Measurements from ENCODE around the gene ERP44. TPM values are rescaled to one million over a fixed set of nuclear protein-coding genes. Genes with fewer than 3 reads are reported as not detected.
"Not testable (repeated sequence)": the region's sequence is repeated elsewhere in the genome, so short reads cannot be mapped to it uniquely, and the experiment has no call there.

Gene ERP44
- total RNA-seq, 6 experiments from 2014 or later: 16.8 to 21.4 (median 18.5) TPM

DNA sequence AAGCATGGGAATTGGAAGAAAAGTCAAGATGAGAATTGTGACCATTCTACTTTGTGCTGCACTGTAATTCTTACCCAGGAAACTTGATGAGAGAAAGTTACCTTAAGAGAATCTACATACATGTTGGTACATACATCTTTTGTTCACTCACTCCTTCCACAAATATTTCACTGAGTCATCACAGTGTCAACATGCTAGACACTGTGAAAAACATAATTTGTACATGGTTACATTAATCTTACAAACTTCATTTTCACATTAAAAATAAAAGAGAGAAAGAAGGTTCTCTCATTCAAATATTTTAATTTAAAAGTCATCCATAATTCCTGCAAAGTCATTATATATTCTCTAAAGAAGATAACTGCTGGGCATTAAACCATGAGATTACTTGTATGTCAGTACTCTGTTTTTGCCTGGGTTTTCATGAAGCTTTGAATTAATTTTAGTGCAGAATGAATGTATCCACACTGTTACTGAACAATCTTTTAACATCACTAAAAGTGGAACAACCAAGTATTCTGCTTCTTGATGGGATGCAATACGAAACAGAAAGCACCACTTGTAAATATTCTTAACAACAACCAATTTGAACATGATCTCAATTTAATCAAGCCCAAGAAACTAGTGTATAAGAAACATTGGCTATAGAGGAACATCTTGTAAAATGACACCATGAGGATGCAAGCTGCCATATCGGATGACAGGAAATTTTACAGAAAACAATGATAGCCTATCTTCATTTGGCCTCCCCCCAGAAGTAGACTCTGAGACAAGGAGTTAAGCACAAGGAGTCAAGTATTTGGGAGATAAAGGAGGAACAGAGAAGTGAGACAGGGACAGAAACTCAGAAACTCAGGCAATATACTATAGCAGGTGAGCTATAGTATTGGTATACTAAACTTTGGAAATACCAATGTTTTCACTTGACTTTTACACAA, 28.4 kb downstream of the ERP44 start:
- Histone ChIP-seq H3K27me3 (no peaks in the 10 kb centered on the region), H3K4me1 (peaks cover 0 to 4% (median 0%) of the 10 kb centered on the region in 4 donors), H3K27ac (no peak overlapping the region), H3K9me3 (no peaks in the 10 kb centered on the region), H3K4me3 (no peak overlapping the region), H3K36me3 (no peaks in the 10 kb centered on the region)
- WGBS (ENCODE audit: insufficient coverage, low coverage, low lambda C conversion rate, missing lambda C conversion rate): 72% methylated on average over 2 of the region's 2 CpGs
- TF ChIP-seq, protein P1, sequence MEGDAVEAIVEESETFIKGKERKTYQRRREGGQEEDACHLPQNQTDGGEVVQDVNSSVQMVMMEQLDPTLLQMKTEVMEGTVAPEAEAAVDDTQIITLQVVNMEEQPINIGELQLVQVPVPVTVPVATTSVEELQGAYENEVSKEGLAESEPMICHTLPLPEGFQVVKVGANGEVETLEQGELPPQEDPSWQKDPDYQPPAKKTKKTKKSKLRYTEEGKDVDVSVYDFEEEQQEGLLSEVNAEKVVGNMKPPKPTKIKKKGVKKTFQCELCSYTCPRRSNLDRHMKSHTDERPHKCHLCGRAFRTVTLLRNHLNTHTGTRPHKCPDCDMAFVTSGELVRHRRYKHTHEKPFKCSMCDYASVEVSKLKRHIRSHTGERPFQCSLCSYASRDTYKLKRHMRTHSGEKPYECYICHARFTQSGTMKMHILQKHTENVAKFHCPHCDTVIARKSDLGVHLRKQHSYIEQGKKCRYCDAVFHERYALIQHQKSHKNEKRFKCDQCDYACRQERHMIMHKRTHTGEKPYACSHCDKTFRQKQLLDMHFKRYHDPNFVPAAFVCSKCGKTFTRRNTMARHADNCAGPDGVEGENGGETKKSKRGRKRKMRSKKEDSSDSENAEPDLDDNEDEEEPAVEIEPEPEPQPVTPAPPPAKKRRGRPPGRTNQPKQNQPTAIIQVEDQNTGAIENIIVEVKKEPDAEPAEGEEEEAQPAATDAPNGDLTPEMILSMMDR (IDR thresholded peaks at IDR 0.05): no peak
- no peak for TF ChIP-seq POLR2A (IDR thresholded peaks at IDR 0.05)
- no peak for ATAC-seq
- intact Hi-C loops (cut with DNase I): no loop called here
- DNase-seq: no peak

DNA sequence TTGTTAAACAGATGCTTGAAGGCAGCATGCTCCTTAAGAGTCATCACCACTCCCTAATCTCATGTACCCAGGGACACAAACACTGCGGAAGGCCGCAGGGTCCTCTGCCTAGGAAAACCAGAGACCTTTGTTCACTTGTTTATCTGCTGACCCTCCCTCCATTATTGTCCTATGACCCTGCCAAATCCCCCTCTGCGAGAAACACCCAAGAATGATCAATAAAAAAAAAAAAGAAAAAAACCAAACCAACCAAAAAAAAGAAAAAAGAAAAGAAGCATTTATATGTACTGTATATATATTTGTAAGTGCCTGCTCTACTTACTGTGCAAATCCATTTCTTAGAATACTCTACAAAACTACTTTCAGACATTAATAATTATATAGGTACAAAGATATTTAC, 29.7 kb downstream of the ERP44 start:
- ATAC-seq; intact Hi-C loops (cut with DNase I); H3K4me3 ChIP-seq; DNase-seq; H3K36me3 ChIP-seq; H3K4me1 ChIP-seq; H3K27ac ChIP-seq; H3K9me3 ChIP-seq; H3K27me3 ChIP-seq: not testable (repeated sequence)
- WGBS (ENCODE audit: insufficient coverage, low coverage, low lambda C conversion rate, missing lambda C conversion rate): no CpG with 5 or more reads among the region's 3 CpGs

DNA sequence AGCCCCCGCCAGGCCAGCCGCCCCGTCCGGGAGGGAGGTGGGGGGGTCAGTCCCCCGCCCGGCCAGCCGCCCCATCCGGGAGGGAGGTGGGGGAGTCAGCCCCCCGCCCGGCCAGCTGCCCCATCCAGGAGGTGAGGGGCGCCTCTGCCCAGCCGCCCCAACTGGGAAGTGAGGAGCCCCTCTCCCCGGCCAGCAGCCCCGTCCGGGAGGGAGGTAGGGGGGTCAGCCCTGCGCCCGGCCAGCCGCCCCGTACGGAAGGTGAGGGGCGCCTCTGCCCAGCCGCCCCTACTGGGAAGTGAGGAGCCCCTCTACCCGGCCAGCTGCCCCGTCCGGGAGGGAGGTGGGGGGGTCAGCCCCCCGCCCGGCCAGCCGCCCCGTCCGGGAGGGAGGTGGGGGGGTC, 30.8 kb downstream of the ERP44 start:
- WGBS (ENCODE audit: insufficient coverage, low coverage, low lambda C conversion rate, missing lambda C conversion rate): no CpG with 5 or more reads among the region's 30 CpGs
- H3K36me3 ChIP-seq; H3K9me3 ChIP-seq; ATAC-seq; intact Hi-C loops (cut with DNase I); DNase-seq; H3K27me3 ChIP-seq; H3K4me3 ChIP-seq; H3K27ac ChIP-seq; H3K4me1 ChIP-seq: not testable (repeated sequence)

DNA sequence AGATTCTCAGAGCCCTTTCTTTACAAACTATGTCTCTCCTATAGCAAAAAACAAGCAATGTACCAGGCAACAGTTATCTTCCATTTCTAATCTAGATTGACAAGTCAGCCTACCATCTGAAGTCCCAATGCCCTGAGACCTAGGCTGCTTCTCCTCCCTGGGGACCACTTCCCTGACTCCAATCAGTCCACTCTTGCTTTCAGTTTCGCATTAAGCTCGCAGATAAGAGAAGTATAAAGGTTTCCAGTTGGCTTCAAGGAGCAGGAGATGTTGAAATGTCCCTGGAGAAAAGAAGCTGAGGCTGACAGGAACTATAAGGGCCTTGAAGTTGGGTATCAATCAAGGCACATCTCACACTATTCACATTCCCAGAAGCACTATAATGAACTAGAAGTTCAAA, 32.3 kb downstream of the ERP44 start:
- Histone ChIP-seq H3K36me3 (no peaks in the 10 kb centered on the region), H3K4me3 (no peak overlapping the region), H3K27me3 (no peaks in the 10 kb centered on the region), H3K9me3 (no peaks in the 10 kb centered on the region), H3K27ac (no peak overlapping the region), H3K4me1 (peaks cover 0 to 11% (median 0%) of the 10 kb centered on the region in 4 donors)
- ATAC-seq (peak; percentile 63 to 81 (median 72)), DNase-seq (no peak)
- 23% methylated on average over 2 of the region's 2 CpGs for WGBS (ENCODE audit: insufficient coverage, low coverage, low lambda C conversion rate, missing lambda C conversion rate)
- intact Hi-C loops (cut with DNase I): no loop called here
- no peak for TF ChIP-seq POLR2A (IDR thresholded peaks at IDR 0.05)
- TF ChIP-seq, protein P1 (IDR thresholded peaks at IDR 0.05): no peak

DNA sequence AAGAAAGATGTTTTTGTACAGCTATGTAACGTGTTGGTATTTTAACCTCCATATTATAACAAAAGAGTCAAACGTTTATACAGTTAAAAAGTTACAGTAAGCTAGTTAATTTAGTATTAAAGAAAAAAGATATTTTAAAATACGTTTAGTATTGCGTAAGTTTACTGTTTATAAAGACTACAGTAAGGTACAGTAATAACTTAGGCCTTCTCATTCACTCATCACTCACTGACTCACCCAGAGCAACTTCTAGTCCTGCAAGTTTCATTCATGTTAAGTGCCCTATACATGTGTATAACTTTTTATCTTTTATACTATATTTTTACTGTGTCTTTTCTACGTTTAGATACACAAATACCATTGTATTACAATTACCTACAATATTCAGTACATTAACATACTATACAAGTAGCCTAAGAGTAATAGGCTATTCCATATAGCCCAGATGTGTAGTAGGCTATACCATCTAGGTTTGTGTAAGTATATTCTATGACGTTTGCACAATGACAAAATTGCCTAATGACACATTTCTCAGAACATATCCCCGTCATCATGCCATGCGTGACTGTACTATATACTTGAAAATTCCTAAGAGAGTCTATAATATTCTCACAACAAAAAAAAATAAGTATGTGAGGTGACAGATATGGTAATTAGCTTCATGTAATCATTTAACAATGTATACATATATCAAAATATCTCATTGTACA, 33.8 kb downstream of the ERP44 start:
- intact Hi-C loops (cut with DNase I): no loop called here
- H3K9me3 ChIP-seq: no peaks in the 10 kb centered on the region
- H3K4me3 ChIP-seq: no peak overlapping the region
- H3K4me1 ChIP-seq: peaks cover 0 to 11% (median 0%) of the 10 kb centered on the region in 4 donors
- ATAC-seq: no peak
- H3K27me3 ChIP-seq: no peaks in the 10 kb centered on the region
- TF ChIP-seq, protein P1 (IDR thresholded peaks at IDR 0.05): no peak
- TF ChIP-seq POLR2A (IDR thresholded peaks at IDR 0.05): no peak
- H3K27ac ChIP-seq: no peak overlapping the region
- DNase-seq: no peak
- H3K36me3 ChIP-seq: no peaks in the 10 kb centered on the region
- 73% methylated on average over 8 of the region's 8 CpGs for whole genome bisulfite sequencing (ENCODE audit: insufficient coverage, low coverage, low lambda C conversion rate, missing lambda C conversion rate)

Measured in right lobe of liver (tissue), 6 donors.